Activated naive CD4-positive, alpha-beta T cell treated with anti-CD3 and anti-CD28 coated beads, Interleukin-2, amount 50 U/mL, for 24 hours (primary cell): ENCODE results near the gene HEG1.

ENCODE experiments used
- H3K27ac Mint-ChIP-seq: one replicate; pipeline ENCODE4 v1.8.0; 2021; ENCODE audit warnings: mild to moderate bottlenecking, mixed read lengths
- H3K27me3 Mint-ChIP-seq: one replicate; pipeline ENCODE4 v1.8.0; 2021; ENCODE audit warnings: mixed read lengths
- H3K36me3 Mint-ChIP-seq: one replicate; pipeline ENCODE4 v1.8.0; 2021; ENCODE audit warnings: mixed read lengths
- H3K4me1 Mint-ChIP-seq: one replicate; pipeline ENCODE4 v1.8.0; 2021; ENCODE audit warnings: mixed read lengths
- H3K4me3 Mint-ChIP-seq: one replicate; pipeline ENCODE4 v1.8.0; 2021; ENCODE audit warnings: mild to moderate bottlenecking, mixed read lengths
- H3K9me3 Mint-ChIP-seq: one replicate; pipeline ENCODE4 v1.8.0; 2021; ENCODE audit warnings: mixed read lengths

The HEG1 gene

GRCh38 chr3:125017406-125017805 is 38.4 kb downstream of the HEG1 start:
- H3K4me1 Mint-ChIP-seq: peaks cover 28% of the 10 kb centered on the region
- H3K27ac Mint-ChIP-seq: no peak overlapping the region
- no peaks in the 10 kb centered on the region for H3K27me3 Mint-ChIP-seq
- H3K36me3 Mint-ChIP-seq: peaks cover 32% of the 10 kb centered on the region
- no peaks in the 10 kb centered on the region for H3K9me3 Mint-ChIP-seq
- no peak overlapping the region for H3K4me3 Mint-ChIP-seq

GRCh38 chr3:125014570-125015179 is 41.1 kb downstream of the HEG1 start:
- H3K27ac Mint-ChIP-seq: no peak overlapping the region
- H3K4me3 Mint-ChIP-seq: no peak overlapping the region
- no peaks in the 10 kb centered on the region for H3K27me3 Mint-ChIP-seq
- peaks cover 46% of the 10 kb centered on the region for H3K4me1 Mint-ChIP-seq
- peaks cover 45% of the 10 kb centered on the region for H3K36me3 Mint-ChIP-seq
- H3K9me3 Mint-ChIP-seq: no peaks in the 10 kb centered on the region

DNA sequence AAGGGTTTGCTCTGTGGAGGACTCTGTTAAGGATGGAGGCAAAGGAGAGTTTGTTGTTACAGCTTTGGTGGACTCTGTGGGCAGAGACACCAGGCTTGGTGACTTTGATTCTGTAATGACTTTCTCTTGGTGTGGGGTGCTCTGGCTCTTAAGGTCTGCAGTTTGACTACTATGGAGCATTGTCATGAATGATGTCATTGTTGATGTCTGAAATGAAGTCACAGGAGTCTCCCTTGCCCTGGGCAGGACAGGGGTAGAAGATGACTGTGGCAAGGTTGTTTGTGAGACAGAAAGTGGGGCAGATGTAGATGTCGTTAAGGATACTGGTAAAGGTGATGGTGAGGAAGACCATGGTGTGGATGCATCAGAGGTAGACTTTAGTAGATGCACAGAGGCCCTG is 42.7 kb downstream of the HEG1 start:
- peaks cover 37% of the 10 kb centered on the region for H3K4me1 Mint-ChIP-seq
- H3K27ac Mint-ChIP-seq: no peak overlapping the region
- peaks cover 40% of the 10 kb centered on the region for H3K36me3 Mint-ChIP-seq

GRCh38 chr3:125011941-125012340 is 43.9 kb downstream of the HEG1 start:
- Mint-ChIP-seq H3K4me1 (peaks cover 36% of the 10 kb centered on the region), H3K27me3 (no peaks in the 10 kb centered on the region), H3K36me3 (peaks cover 40% of the 10 kb centered on the region), H3K9me3 (no peaks in the 10 kb centered on the region), H3K27ac (no peak overlapping the region), H3K4me3 (peak overlapping the region; percentile 55)

More for the DNA sequence above, 42.7 kb downstream of the HEG1 start:
- no peak overlapping the region for H3K4me3 Mint-ChIP-seq
- no peaks in the 10 kb centered on the region for H3K27me3 Mint-ChIP-seq
- H3K9me3 Mint-ChIP-seq: no peaks in the 10 kb centered on the region

DNA sequence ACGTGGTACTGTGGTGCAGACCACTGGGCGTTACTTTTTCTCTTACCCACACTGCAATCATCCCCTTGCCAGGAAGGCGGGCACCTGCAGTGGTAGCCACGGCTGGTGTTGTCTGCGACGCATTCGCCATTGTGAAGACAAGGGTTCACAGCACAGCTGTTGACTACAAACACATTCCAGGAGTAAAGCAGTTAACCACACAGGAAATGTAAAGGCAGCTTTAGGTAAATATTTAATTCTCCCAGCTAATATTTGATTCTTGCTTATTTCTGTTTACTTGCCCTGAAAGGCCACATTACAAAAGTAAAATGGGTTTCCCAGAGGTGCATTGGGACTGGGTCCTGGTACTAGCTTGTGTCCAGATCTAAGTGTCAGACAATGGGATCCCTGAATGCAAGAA is 45.4 kb downstream of the HEG1 start:
- no peaks in the 10 kb centered on the region for H3K27me3 Mint-ChIP-seq
- H3K4me1 Mint-ChIP-seq: peaks cover 41% of the 10 kb centered on the region
- H3K4me3 Mint-ChIP-seq: no peak overlapping the region
- no peak overlapping the region for H3K27ac Mint-ChIP-seq
- no peaks in the 10 kb centered on the region for H3K9me3 Mint-ChIP-seq
- peaks cover 43% of the 10 kb centered on the region for H3K36me3 Mint-ChIP-seq

DNA sequence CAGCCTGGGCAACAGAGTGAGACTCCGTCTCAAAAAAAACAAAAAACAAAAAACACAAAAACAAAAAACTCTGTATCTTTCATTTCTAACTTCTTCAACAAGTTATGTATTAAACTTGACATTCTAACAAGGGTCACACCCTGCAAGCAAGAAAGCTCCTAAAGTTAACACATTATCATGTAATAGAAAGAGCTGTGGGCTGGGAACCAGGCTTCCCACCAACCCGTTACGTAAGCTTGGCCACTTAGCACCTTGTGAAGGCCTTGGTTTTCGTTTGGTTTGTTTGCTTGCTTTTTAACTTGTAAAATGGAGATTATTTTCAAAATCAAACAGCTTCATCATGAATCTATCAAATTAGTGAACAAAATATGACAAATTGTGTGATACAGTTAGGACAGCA is 47.0 kb downstream of the HEG1 start:
- H3K36me3 Mint-ChIP-seq: peaks cover 38% of the 10 kb centered on the region
- no peak overlapping the region for H3K27ac Mint-ChIP-seq

DNA sequence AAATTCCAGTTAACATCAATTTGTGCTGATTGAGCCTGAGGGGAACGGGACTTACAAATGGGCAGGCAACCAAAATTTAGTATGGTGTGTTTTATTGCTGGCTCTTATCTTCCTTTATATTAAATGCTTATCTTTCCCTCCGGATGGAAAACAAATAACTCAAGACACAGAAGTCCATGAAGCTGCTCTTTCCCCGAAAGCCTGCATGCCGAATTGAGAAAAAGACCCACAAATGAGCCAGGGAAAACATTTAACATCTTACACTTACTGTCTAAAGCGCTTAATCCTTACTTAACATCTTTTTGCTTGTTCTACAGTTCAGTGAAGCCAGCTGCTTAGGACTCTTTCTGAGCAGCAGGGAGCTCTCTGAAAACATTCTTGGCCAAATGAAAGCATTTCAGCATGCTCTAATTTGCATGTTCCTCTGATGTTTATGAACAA is 49.5 kb downstream of the HEG1 start:
- peaks cover 55% of the 10 kb centered on the region for H3K4me1 Mint-ChIP-seq
- peaks cover 24% of the 10 kb centered on the region for H3K36me3 Mint-ChIP-seq
- no peak overlapping the region for H3K4me3 Mint-ChIP-seq
- no peaks in the 10 kb centered on the region for H3K27me3 Mint-ChIP-seq
- H3K9me3 Mint-ChIP-seq: no peaks in the 10 kb centered on the region
- no peak overlapping the region for H3K27ac Mint-ChIP-seq

More for the DNA sequence above, 47.0 kb downstream of the HEG1 start:
- Mint-ChIP-seq H3K27me3 (no peaks in the 10 kb centered on the region), H3K4me1 (peaks cover 48% of the 10 kb centered on the region), H3K4me3 (no peak overlapping the region), H3K9me3 (no peaks in the 10 kb centered on the region)

- Mint-ChIP-seq H3K36me3 (peaks cover 22% of the 10 kb centered on the region), H3K4me1 (peaks cover 49% of the 10 kb centered on the region)
Observed at GRCh38 chr3:125005676-125006075, 50.1 kb downstream of the HEG1 start.

GRCh38 chr3:125005222-125005621 is 50.6 kb downstream of the HEG1 start:
- H3K27me3 Mint-ChIP-seq: no peaks in the 10 kb centered on the region
- H3K4me1 Mint-ChIP-seq: peaks cover 45% of the 10 kb centered on the region
- no peaks in the 10 kb centered on the region for H3K9me3 Mint-ChIP-seq
- H3K4me3 Mint-ChIP-seq: no peak overlapping the region
- H3K27ac Mint-ChIP-seq: no peak overlapping the region
- H3K36me3 Mint-ChIP-seq: peaks cover 22% of the 10 kb centered on the region

More at GRCh38 chr3:125005676-125006075, 50.1 kb downstream of the HEG1 start:
- Mint-ChIP-seq H3K9me3 (no peaks in the 10 kb centered on the region), H3K27ac (no peak overlapping the region), H3K4me3 (no peak overlapping the region), H3K27me3 (no peaks in the 10 kb centered on the region)

GRCh38 chr3:125003859-125004595 is 51.8 kb downstream of the HEG1 start:
- no peak overlapping the region for H3K4me3 Mint-ChIP-seq
- H3K27ac Mint-ChIP-seq: peak overlapping the region; percentile 3
- H3K27me3 Mint-ChIP-seq: no peaks in the 10 kb centered on the region
- peaks cover 37% of the 10 kb centered on the region for H3K4me1 Mint-ChIP-seq
- peaks cover 16% of the 10 kb centered on the region for H3K36me3 Mint-ChIP-seq
- H3K9me3 Mint-ChIP-seq: no peaks in the 10 kb centered on the region

DNA sequence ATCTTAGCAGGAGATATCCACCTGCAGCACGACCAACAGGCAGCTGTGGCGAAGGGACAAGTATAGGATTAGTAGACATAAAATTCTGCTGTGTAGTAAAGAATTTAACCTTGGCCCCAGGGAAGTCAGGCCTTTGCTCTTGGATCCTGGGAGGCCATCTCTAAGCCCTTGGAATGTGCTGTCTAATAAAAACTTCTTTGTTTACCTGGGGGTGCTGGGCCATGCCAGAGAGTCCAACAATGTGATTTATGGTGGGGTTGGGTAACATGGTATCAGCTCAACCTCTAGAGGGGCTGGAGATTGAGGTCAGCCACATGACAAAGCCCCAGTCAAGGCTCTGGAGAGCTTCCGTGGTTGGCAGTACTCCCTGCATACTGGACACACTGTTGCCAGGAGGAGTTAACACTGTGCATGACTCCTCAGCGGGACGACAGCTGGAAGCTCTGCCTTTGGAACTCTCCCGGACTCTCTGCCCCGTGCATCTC is 52.4 kb downstream of the HEG1 start:
- Mint-ChIP-seq H3K4me3 (no peak overlapping the region), H3K4me1 (peaks cover 37% of the 10 kb centered on the region), H3K27me3 (no peaks in the 10 kb centered on the region), H3K36me3 (peaks cover 16% of the 10 kb centered on the region), H3K27ac (peak overlapping the region; percentile 75), H3K9me3 (no peaks in the 10 kb centered on the region)

DNA sequence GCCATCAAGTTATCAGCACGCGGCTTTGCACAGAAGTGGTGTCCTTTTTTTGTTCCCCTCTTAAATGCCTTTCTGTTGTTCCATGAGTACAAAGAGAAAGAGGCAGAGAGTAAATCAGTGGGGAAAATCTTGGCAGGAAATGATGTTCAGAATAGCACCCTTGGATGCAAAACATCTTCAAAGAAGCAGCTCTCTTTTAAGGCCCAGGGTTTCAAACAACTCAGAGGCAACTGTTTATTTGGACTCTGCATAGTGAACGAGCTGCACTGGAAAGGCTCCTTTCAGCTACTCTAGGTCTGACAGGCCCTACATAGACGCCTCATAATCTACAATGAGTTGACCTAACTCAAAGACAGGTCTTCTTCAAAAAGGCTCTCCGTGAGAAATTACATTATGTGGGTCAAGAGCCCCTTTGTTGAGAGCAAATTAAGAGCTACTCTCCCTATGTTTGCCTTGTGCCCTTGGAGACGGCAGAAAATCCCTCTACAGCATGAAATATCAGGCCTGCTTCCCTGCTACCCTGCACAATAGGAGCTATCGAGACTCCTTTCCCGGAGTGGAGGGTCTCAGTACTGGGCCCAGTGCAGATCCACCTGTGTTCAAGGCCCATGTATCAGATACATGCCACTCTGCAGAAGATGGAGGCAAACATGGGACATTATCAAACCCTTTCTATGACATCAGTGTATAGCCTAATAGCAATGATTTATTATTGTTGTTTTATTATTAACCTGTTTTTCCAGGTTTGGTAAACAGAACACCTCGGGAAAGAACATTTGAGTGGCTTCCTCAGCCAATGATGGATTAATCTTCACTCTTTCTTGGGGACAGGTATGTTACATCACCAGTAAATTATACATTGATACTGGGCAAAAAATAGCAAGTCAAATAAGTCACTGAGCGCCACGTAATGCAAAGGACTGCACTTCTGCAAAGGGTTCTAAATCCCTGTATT is 53.1 kb downstream of the HEG1 start:
- Mint-ChIP-seq H3K27me3 (no peaks in the 10 kb centered on the region), H3K36me3 (peaks cover 13% of the 10 kb centered on the region), H3K4me1 (peaks cover 37% of the 10 kb centered on the region), H3K9me3 (no peaks in the 10 kb centered on the region), H3K4me3 (peak overlapping the region; percentile 42), H3K27ac (peak overlapping the region; percentile 88)

- Mint-ChIP-seq H3K9me3 (no peaks in the 10 kb centered on the region), H3K4me3 (peak overlapping the region; percentile 42), H3K4me1 (peaks cover 37% of the 10 kb centered on the region), H3K36me3 (peaks cover 16% of the 10 kb centered on the region), H3K27me3 (no peaks in the 10 kb centered on the region), H3K27ac (peak overlapping the region; percentile 88)
Observed at GRCh38 chr3:125001557-125002413, 54.0 kb downstream of the HEG1 start.

- Mint-ChIP-seq H3K27me3 (no peaks in the 10 kb centered on the region), H3K27ac (no peak overlapping the region), H3K4me3 (no peak overlapping the region), H3K9me3 (no peaks in the 10 kb centered on the region), H3K36me3 (peaks cover 11% of the 10 kb centered on the region), H3K4me1 (peaks cover 32% of the 10 kb centered on the region)
Observed at GRCh38 chr3:125000661-125001060, 55.1 kb downstream of the HEG1 start.
